Measurements from ENCODE around the gene IRF5.

- TF ChIP-seq, protein P1, sequence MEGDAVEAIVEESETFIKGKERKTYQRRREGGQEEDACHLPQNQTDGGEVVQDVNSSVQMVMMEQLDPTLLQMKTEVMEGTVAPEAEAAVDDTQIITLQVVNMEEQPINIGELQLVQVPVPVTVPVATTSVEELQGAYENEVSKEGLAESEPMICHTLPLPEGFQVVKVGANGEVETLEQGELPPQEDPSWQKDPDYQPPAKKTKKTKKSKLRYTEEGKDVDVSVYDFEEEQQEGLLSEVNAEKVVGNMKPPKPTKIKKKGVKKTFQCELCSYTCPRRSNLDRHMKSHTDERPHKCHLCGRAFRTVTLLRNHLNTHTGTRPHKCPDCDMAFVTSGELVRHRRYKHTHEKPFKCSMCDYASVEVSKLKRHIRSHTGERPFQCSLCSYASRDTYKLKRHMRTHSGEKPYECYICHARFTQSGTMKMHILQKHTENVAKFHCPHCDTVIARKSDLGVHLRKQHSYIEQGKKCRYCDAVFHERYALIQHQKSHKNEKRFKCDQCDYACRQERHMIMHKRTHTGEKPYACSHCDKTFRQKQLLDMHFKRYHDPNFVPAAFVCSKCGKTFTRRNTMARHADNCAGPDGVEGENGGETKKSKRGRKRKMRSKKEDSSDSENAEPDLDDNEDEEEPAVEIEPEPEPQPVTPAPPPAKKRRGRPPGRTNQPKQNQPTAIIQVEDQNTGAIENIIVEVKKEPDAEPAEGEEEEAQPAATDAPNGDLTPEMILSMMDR (IDR thresholded peaks at IDR 0.05): no peak
- TF ChIP-seq ZFX (IDR thresholded peaks at IDR 0.05; ENCODE audit: borderline replicate concordance): no peak
Measured at GRCh38 chr7:128891942-128892269, 45.8 kb upstream of the IRF5 start.

Measured in 22Rv1 (cell line).